Upper lobe of left lung (tissue), 6 donors: ENCODE measurements around the gene BABAM2. TPM values are rescaled to one million over a fixed set of nuclear protein-coding genes. Genes with fewer than 3 reads are reported as not detected.

ENCODE experiments used
- ATAC-seq, 2 donors: fragments of 200-7000 bp; cut with Tn5 transposase; one replicate each; pipeline ENCODE4 v1.9.1; 2022; ENCODE audit warnings: mild to moderate bottlenecking in 2 of 2, moderate library complexity in 2 of 2; ENCODE audit not compliant: low FRiP score in 2 of 2
- DNase-seq, 2 donors: peaks; one replicate each; pipeline ENCODE4 v3.0.0-alpha.2; 2019 to 2020
- H3K27ac ChIP-seq, 4 donors: fragments of 200-600 bp; sonication (generic); one replicate each; pipeline ENCODE4 v1.5.1; 2016 to 2019
- H3K27me3 ChIP-seq, 4 donors: fragments of 200-600 bp; sonication (generic); one replicate each; pipeline ENCODE4 v1.5.1; 2017 to 2019
- H3K36me3 ChIP-seq, 4 donors: fragments of 200-600 bp; sonication (generic); one replicate each; pipeline ENCODE4 v1.5.1; 2016 to 2019
- H3K4me1 ChIP-seq, 4 donors: fragments of 200-600 bp; sonication (generic); one replicate each; pipeline ENCODE4 v1.5.1; 2018 to 2019
- H3K4me3 ChIP-seq, 4 donors: fragments of 200-600 bp; sonication (generic); one replicate each; pipeline ENCODE4 v1.5.1; 2017 to 2019; ENCODE audit warnings: mild to moderate bottlenecking in 2 of 4, moderate library complexity in 1 of 4
- H3K9me3 ChIP-seq, 4 donors: fragments of 200-600 bp; sonication (generic); one replicate each; pipeline ENCODE4 v1.5.1; 2018 to 2019
- EP300 ChIP-seq, 4 donors: sonication (generic); formaldehyde crosslinking; IDR thresholded peaks; one replicate each; pipeline ENCODE4 v1.5.1; 2017; ENCODE audit warnings: antibody characterized with exemption in 4 of 4, control low read depth in 2 of 4
- POLR2A ChIP-seq, 4 donors: fragments of 450-650 bp; IDR thresholded peaks; one replicate each; pipeline ENCODE4 v1.5.1; 2016 to 2017; ENCODE audit warnings: antibody characterized with exemption in 4 of 4, mild to moderate bottlenecking in 2 of 4
- POLR2AphosphoS5 ChIP-seq, 2 donors: sonication (generic); formaldehyde crosslinking; IDR thresholded peaks; one replicate each; pipeline ENCODE4 v1.5.1; 2017; ENCODE audit warnings: antibody characterized with exemption in 2 of 2
- WGBS, 2 donors: methylation state at CpG; one replicate each; pipeline ENCODE4 v1.1.5; 2017 to 2018; 5-methylcytosine and 5-hydroxymethylcytosine counted together
- total RNA-seq, 6 donors: library from RNA; depleted of rRNA in 4 of 6; stranded (reverse); fragments of >200 nt in 4 of 6; gene quantifications; one replicate each; pipeline versions ENCODE4 v1.1.0 to v1.2.1, GENCODE V29; 2016 to 2021
- TF ChIP-seq, protein P1 (sequence below), 6 experiments: fragments of 450-650 bp in 4 of 6; fragments of 200-600 bp in 2 of 6; sonication (generic) in 2 of 6; IDR thresholded peaks; one replicate each; pipeline ENCODE4 v1.5.1; 2016 to 2019; ENCODE audit warnings: antibody characterized with exemption in 6 of 6
- donor health status: DM: no; HTN: no; CAD: no; lungs with moderate emphysema.
- donor health status: DM: no; HTN: yes; CAD: no; lungs with severe emphysema.

BABAM2 gene
- total RNA-seq, 6 donors from 2014 or later, result 23.0 to 44.0 (median 38.2) TPM

DNA sequence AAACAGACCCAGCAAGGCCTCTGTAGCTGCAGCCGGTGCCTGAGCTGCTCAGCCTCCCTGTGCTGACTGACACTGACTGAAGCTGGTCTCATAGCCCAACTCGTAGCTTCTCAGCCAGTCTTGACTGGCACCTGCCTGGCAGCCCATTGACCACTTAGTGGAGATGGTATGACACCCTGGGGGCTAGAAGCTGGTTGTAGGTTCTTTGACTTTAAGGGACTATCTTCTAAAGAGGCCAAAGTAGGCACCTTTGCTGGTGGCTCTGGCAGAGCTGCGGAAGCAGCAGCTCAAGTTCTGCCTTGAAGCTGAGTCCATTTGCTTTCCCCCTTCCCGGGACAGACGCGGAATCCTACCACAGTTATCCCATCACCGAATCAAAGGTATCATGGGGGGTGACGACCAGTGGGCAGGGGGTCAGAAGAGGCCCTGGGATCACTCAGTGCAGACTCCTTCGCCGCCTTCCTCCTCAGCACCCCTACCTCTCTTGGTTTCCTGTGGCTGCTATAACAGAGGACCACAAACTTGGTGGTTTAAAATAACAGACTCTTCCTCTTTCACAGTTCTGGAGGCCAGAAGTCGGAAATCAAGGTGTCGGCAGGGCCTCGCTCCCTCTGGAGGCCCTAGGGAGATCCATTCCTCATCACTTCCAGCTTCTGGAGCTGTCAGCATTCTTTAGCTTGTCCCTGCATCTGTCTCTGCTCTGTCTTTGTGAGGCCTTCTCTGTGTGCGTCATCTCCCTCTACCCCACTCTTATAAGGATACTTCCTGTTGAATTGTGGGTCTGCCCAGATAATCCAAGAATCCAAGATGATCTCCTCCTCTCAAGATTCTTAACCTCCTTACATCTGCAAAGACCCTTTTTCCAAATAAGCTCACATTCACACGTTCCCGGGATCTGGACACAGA lies 488.4 kb downstream of the BABAM2 start:
- Histone ChIP-seq H3K27me3 (no peaks in the 10 kb centered on the region), H3K4me1 (peaks cover 9 to 23% (median 16%) of the 10 kb centered on the region in 4 donors), H3K27ac (peak overlapping the region in 2 of 4 donors; percentile 52 to 55), H3K9me3 (no peaks in the 10 kb centered on the region), H3K4me3 (no peak overlapping the region), H3K36me3 (no peaks in the 10 kb centered on the region)
- DNase-seq, result no peak
- no peak for ATAC-seq
- TF ChIP-seq, protein P1, sequence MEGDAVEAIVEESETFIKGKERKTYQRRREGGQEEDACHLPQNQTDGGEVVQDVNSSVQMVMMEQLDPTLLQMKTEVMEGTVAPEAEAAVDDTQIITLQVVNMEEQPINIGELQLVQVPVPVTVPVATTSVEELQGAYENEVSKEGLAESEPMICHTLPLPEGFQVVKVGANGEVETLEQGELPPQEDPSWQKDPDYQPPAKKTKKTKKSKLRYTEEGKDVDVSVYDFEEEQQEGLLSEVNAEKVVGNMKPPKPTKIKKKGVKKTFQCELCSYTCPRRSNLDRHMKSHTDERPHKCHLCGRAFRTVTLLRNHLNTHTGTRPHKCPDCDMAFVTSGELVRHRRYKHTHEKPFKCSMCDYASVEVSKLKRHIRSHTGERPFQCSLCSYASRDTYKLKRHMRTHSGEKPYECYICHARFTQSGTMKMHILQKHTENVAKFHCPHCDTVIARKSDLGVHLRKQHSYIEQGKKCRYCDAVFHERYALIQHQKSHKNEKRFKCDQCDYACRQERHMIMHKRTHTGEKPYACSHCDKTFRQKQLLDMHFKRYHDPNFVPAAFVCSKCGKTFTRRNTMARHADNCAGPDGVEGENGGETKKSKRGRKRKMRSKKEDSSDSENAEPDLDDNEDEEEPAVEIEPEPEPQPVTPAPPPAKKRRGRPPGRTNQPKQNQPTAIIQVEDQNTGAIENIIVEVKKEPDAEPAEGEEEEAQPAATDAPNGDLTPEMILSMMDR (IDR thresholded peaks at IDR 0.05), result no peak
- TF ChIP-seq POLR2A (IDR thresholded peaks at IDR 0.05), result no peak
- no peak for TF ChIP-seq EP300 (IDR thresholded peaks at IDR 0.05)
- TF ChIP-seq POLR2AphosphoS5 (IDR thresholded peaks at IDR 0.05), result no peak
- WGBS, 2 donors, result 69 to 72% methylated on average over 14 to 16 of the region's 16 CpGs

DNA sequence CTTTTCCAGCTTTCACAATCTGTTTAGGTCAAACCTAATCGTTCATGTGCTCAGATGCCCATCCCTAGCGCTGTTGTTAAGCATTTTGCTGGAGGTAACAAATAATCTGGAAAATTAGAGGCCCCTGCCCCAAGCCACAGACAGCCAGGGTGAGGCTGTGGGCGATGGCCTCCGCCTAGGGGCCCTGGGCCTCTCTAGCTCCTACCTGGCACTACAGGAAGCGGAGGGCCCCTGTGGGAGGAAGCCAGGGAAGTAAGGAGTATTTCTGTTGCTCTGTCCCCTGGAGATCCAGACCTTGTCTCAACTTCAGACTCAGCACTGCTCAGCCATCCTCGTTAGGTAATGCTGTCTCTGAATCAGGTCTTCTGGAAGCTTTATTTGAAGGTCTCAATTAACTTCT lies 489.7 kb downstream of the BABAM2 start:
- TF ChIP-seq POLR2A (IDR thresholded peaks at IDR 0.05) (no peak), POLR2AphosphoS5 (IDR thresholded peaks at IDR 0.05) (no peak), EP300 (IDR thresholded peaks at IDR 0.05) (no peak)
- TF ChIP-seq, protein P1 (IDR thresholded peaks at IDR 0.05), result no peak
- H3K4me1 ChIP-seq, result peaks cover 9 to 23% (median 16%) of the 10 kb centered on the region in 4 donors
- 81 to 84% methylated on average over 4 to 6 of the region's 6 CpGs for WGBS, 2 donors
- H3K4me3 ChIP-seq, result no peak overlapping the region
- H3K36me3 ChIP-seq, result no peaks in the 10 kb centered on the region
- no peaks in the 10 kb centered on the region for H3K27me3 ChIP-seq
- no peak overlapping the region for H3K27ac ChIP-seq
- no peaks in the 10 kb centered on the region for H3K9me3 ChIP-seq
- ATAC-seq (no peak), DNase-seq (no peak)

DNA sequence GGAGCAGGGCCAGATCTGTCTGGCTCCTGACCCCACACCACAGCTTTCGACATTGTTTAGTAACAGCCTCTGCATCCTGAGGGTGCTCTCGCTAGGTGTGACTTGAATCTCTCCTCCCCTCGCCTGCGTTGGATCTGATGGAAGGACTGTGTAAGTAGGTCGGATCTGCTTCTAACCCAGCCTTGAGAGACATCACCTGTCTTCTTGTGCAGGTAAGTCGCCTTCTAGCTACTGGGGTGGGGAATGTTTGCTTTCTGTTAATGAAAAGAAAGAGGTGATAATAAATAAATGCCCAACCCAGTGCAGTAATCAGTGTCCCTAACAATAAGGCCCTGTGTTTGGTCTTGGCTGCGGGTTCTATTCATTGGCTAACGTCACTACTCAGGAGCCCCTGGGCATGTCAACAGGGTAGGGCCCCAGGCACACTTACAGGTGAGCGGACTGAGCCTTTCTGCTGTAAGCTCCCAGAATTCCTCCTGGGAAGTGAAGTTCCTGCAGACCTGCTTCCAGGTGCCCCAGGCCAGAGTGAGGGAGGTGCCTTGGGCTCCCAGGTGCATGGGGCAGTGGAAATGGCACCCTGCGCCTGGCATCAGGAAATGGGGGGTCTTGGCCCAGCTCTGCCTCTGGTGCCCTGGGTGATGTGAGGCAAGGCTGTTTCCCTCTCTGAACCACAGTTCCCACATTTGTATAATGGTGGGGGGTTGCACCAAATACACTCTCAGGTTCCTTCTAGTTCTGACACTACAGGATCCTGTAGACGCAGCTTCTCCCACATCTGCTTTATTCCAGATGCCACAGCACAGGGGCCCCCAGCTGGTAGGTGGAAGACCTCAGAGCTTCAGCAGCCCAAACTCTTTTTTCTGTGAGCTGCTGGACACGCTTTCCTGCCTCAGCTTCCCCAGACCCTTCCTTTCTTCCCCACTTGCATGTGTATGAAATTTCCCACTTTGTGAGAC lies 491.0 kb downstream of the BABAM2 start:
- Histone ChIP-seq H3K27me3 (no peaks in the 10 kb centered on the region), H3K9me3 (no peaks in the 10 kb centered on the region), H3K27ac (no peak overlapping the region), H3K4me3 (no peak overlapping the region), H3K36me3 (no peaks in the 10 kb centered on the region), H3K4me1 (peaks cover 9 to 23% (median 16%) of the 10 kb centered on the region in 4 donors)
- 84 to 88% methylated on average over 11 to 12 of the region's 12 CpGs for WGBS, 2 donors
- DNase-seq (no peak), ATAC-seq (no peak)
- TF ChIP-seq POLR2AphosphoS5 (IDR thresholded peaks at IDR 0.05) (no peak), EP300 (IDR thresholded peaks at IDR 0.05) (no peak), POLR2A (IDR thresholded peaks at IDR 0.05) (no peak)
- TF ChIP-seq, protein P1 (IDR thresholded peaks at IDR 0.05), result no peak

- TF ChIP-seq, protein P1 (IDR thresholded peaks at IDR 0.05), result no peak
- TF ChIP-seq POLR2AphosphoS5 (IDR thresholded peaks at IDR 0.05) (no peak), POLR2A (IDR thresholded peaks at IDR 0.05) (no peak), EP300 (IDR thresholded peaks at IDR 0.05) (no peak)
- H3K27me3 ChIP-seq, result no peaks in the 10 kb centered on the region
- H3K27ac ChIP-seq, result no peak overlapping the region
- 78 to 94% methylated on average over 5 to 7 of the region's 7 CpGs for WGBS, 2 donors
- peaks cover 9 to 18% (median 13%) of the 10 kb centered on the region in 4 donors for H3K4me1 ChIP-seq
- H3K36me3 ChIP-seq, result no peaks in the 10 kb centered on the region
- H3K9me3 ChIP-seq, result no peaks in the 10 kb centered on the region
- no peak overlapping the region for H3K4me3 ChIP-seq
- no peak for ATAC-seq
- DNase-seq, result no peak
Observed at GRCh38 chr2:28382755-28383154, 492.2 kb downstream of the BABAM2 start.
